ENCODE data around the gene CAMK2D. TPM values are rescaled to one million over a fixed set of nuclear protein-coding genes. Genes with fewer than 3 reads are reported as not detected.

CAMK2D gene
- total RNA-seq, 1 experiment from 2014 or later, result 29.5 TPM

- no peak for DNase-seq (ENCODE audit: low read depth, low spot score)
- BruUV-seq (replicated peaks), result no TSS peak
- CTCF ChIA-PET, result no interaction called here
- no peak overlapping the region for H3K27ac ChIP-seq (ENCODE audit: low read length)
- peaks cover 5% of the 10 kb centered on the region for H3K4me1 ChIP-seq (ENCODE audit: control insufficient read depth, insufficient read depth, low read length)
- in situ Hi-C loops (cut with HindIII; ENCODE audit: low pct_unique_long_range_greater_than_20kb, low sequenced_read_pairs) (no loop called here), intact Hi-C loops (cut with micrococcal nuclease; ENCODE audit: unreplicated experiment) (no loop called here)
- no peak overlapping the region for H3K4me3 ChIP-seq (ENCODE audit: low read depth in 2 of 2, low read length in 2 of 2)
- H3K27me3 ChIP-seq (ENCODE audit: control insufficient read depth, insufficient read depth, low read length), result no peaks in the 10 kb centered on the region
- no peak for ATAC-seq
- H3K9me3 ChIP-seq (ENCODE audit: control insufficient read depth, insufficient read depth, low read depth, low read length), result no peaks in the 10 kb centered on the region
- POLR2A ChIA-PET, result no interaction called here
- TF ChIP-seq SIN3A (IDR thresholded peaks at IDR 0.05; ENCODE audit: borderline replicate concordance, insufficient read depth, low read depth, low read length) (no peak), REST (IDR thresholded peaks at IDR 0.05; ENCODE audit: insufficient read depth in 1 of 2, low read depth in 2 of 2, low read length in 1 of 2) (no peak), CTCF (IDR thresholded peaks at IDR 0.05) (no peak), POLR2AphosphoS5 (IDR thresholded peaks at IDR 0.05; ENCODE audit: low read depth, low read length) (no peak), TCF7L2 (IDR thresholded peaks at IDR 0.05; ENCODE audit: low read depth, low read length) (no peak)
- H3K36me3 ChIP-seq (ENCODE audit: control insufficient read depth, insufficient read depth, low read length), result no peaks in the 10 kb centered on the region
These were observed 86.8 kb downstream of the CAMK2D start for GRCh38 chr4:113674733-113675132.

GRCh38 chr4:113674251-113674650, 87.3 kb downstream of the CAMK2D start:
- in situ Hi-C loops (cut with HindIII; ENCODE audit: low pct_unique_long_range_greater_than_20kb, low sequenced_read_pairs) (no loop called here), intact Hi-C loops (cut with micrococcal nuclease; ENCODE audit: unreplicated experiment) (no loop called here)
- DNase-seq (ENCODE audit: low read depth, low spot score) (no peak), ATAC-seq (no peak)
- Histone ChIP-seq H3K27me3 (ENCODE audit: control insufficient read depth, insufficient read depth, low read length) (no peaks in the 10 kb centered on the region), H3K36me3 (ENCODE audit: control insufficient read depth, insufficient read depth, low read length) (no peaks in the 10 kb centered on the region), H3K4me1 (ENCODE audit: control insufficient read depth, insufficient read depth, low read length) (peaks cover 5% of the 10 kb centered on the region), H3K27ac (ENCODE audit: low read length) (no peak overlapping the region), H3K4me3 (ENCODE audit: low read depth in 2 of 2, low read length in 2 of 2) (no peak overlapping the region), H3K9me3 (ENCODE audit: control insufficient read depth, insufficient read depth, low read depth, low read length) (no peaks in the 10 kb centered on the region)
- POLR2A ChIA-PET, result no interaction called here
- CTCF ChIA-PET, result no interaction called here
- BruUV-seq (replicated peaks), result no TSS peak
- TF ChIP-seq POLR2AphosphoS5 (IDR thresholded peaks at IDR 0.05; ENCODE audit: low read depth, low read length) (no peak), REST (IDR thresholded peaks at IDR 0.05; ENCODE audit: insufficient read depth in 1 of 2, low read depth in 2 of 2, low read length in 1 of 2) (no peak), SIN3A (IDR thresholded peaks at IDR 0.05; ENCODE audit: borderline replicate concordance, insufficient read depth, low read depth, low read length) (no peak), TCF7L2 (IDR thresholded peaks at IDR 0.05; ENCODE audit: low read depth, low read length) (no peak), CTCF (IDR thresholded peaks at IDR 0.05) (no peak)
